NCI-H748 treated with DMSO at 0.1 percent for 48 hours (cell line): ENCODE results near the gene ODC1.

Experiments used
- DNase-seq: peaks from one replicate; lab custom pipeline; 2025; lab: John Stamatoyannopoulos, UW

The ODC1 gene

GRCh38 chr2:10400568-10400977 is 47.6 kb downstream of the ODC1 start:
- no peak for DNase-seq

GRCh38 chr2:10400002-10400401 is 48.1 kb downstream of the ODC1 start:
- no peak for DNase-seq

- no peak for DNase-seq
These were observed 48.8 kb downstream of the ODC1 start for GRCh38 chr2:10399358-10399757.

- no peak for DNase-seq
These were observed 49.6 kb downstream of the ODC1 start for GRCh38 chr2:10398496-10398895.

- DNase-seq: no peak
These were observed 50.2 kb downstream of the ODC1 start for GRCh38 chr2:10397878-10398277.

GRCh38 chr2:10397297-10397875 is 50.7 kb downstream of the ODC1 start:
- no peak for DNase-seq

GRCh38 chr2:10396464-10396863 is 51.7 kb downstream of the ODC1 start:
- no peak for DNase-seq

GRCh38 chr2:10395893-10396292 is 52.2 kb downstream of the ODC1 start:
- no peak for DNase-seq

GRCh38 chr2:10393640-10393982 is 54.5 kb downstream of the ODC1 start:
- DNase-seq: no peak

GRCh38 chr2:10392951-10393639 is 55.0 kb downstream of the ODC1 start:
- no peak for DNase-seq

- DNase-seq: no peak
These were observed 55.6 kb downstream of the ODC1 start for GRCh38 chr2:10392548-10392947.

- no peak for DNase-seq
These were observed 56.0 kb downstream of the ODC1 start for GRCh38 chr2:10392100-10392499.

GRCh38 chr2:10390369-10390801 is 57.7 kb downstream of the ODC1 start:
- no peak for DNase-seq
